GM12878 (cell line): ENCODE results near the gene SLC29A1. TPM values are rescaled to one million over a fixed set of nuclear protein-coding genes. Genes with fewer than 3 reads are reported as not detected.

ENCODE experiments used
- ATAC-seq: fragments of 200-7000 bp; cut with Tn5 transposase; 3 replicates; pipeline ENCODE4 v1.9.1; 2020; ENCODE audit warnings: mild to moderate bottlenecking, moderate library complexity
- BruUV-seq: library from RNA; stranded (reverse); fragments of 400-500 nt; replicated peaks from 2 replicates; lab custom pipeline; 2021; lab: Mats Ljungman, UMichigan
- CTCF ChIA-PET: fragments of 300-600 bp; sonication (Branson Sonifier 250); formaldehyde crosslinking; extraction: SDS; loops from one replicate; lab custom pipeline; 2021; ENCODE audit warnings: inconsistent platforms; lab: Yijun Ruan, JAX
- POLR2A ChIA-PET: fragments of 350-600 bp; formaldehyde crosslinking; extraction: SDS; loops from one replicate; lab custom pipeline; 2021; ENCODE audit warnings: inconsistent platforms; lab: Charles Lee
- RAD21 ChIA-PET: fragments of 300-600 bp; sonication (Branson Sonifier 250); formaldehyde crosslinking; loops from one replicate; lab custom pipeline; 2023; ENCODE audit warnings: antibody characterized with exemption; ENCODE audit not compliant: unreplicated experiment; lab: Charles Lee
- SMC1A ChIA-PET: fragments of 300-600 bp; sonication (Branson Sonifier 250); formaldehyde crosslinking; loops from one replicate; lab custom pipeline; 2023; ENCODE audit not compliant: unreplicated experiment, uncharacterized antibody; lab: Charles Lee
- DNase-seq: peaks from one replicate; pipeline ENCODE4 v3.0.0-alpha.2; 2011; ENCODE audit warnings: low read depth, low spot score
- FAIRE-seq: peaks from 3 replicates; lab custom pipeline; 2011; peaks lifted over from hg19 to GRCh38; lab: Jason Lieb, UNC
- H2AFZ ChIP-seq: 2 replicates; pipeline ENCODE4 v1.6.0; 2011; ENCODE audit warnings: low read depth, low read length, control low read depth; ENCODE audit not compliant: control insufficient read depth
- H3K27ac ChIP-seq: 2 replicates; pipeline ENCODE4 v1.5.1; 2011; ENCODE audit warnings: control low read depth; ENCODE audit not compliant: control insufficient read depth, insufficient read depth
- H3K27me3 ChIP-seq, 2 experiments: replicated peaks in 1 of 2; 2 replicates each; pipeline versions ENCODE4 v1.6.0 to v1.6.1; 2011; ENCODE audit warnings: low read length in 1 of 2; ENCODE audit not compliant: control insufficient read depth in 2 of 2, insufficient read depth in 2 of 2
- H3K36me3 ChIP-seq, 2 experiments: 2 replicates each; pipeline ENCODE4 v1.5.1; 2011; ENCODE audit warnings: low read length in 1 of 2; ENCODE audit not compliant: control insufficient read depth in 2 of 2, insufficient read depth in 2 of 2
- H3K4me1 ChIP-seq: 2 replicates; pipeline ENCODE4 v1.6.1; 2011; ENCODE audit warnings: mild to moderate bottlenecking, low read length, moderate library complexity, mixed read lengths; ENCODE audit not compliant: control insufficient read depth, insufficient read depth
- H3K4me2 ChIP-seq: 2 replicates; pipeline ENCODE4 v1.6.0; 2011; ENCODE audit warnings: control low read depth; ENCODE audit not compliant: control insufficient read depth, insufficient read depth
- H3K4me3 ChIP-seq: fragments of 200-600 bp; sonication (generic); 2 replicates; pipeline ENCODE4 v1.5.1; 2016
- H3K79me2 ChIP-seq: 2 replicates; pipeline ENCODE4 v1.6.0; 2011; ENCODE audit warnings: low read length; ENCODE audit not compliant: control insufficient read depth, insufficient read depth
- H3K9ac ChIP-seq: 2 replicates; pipeline ENCODE4 v1.8.0; 2011; ENCODE audit warnings: low read length, control low read depth, mixed read lengths; ENCODE audit not compliant: control insufficient read depth, insufficient read depth
- H3K9me3 ChIP-seq: replicated peaks from 3 replicates; pipeline ENCODE4 v1.5.1; 2011; ENCODE audit warnings: mild to moderate bottlenecking, low read length; ENCODE audit not compliant: control insufficient read depth, insufficient read depth
- H4K20me1 ChIP-seq: 2 replicates; pipeline ENCODE4 v1.6.0; 2011; ENCODE audit not compliant: control insufficient read depth, insufficient read depth
- CBX5 ChIP-seq: sonication (generic); IDR thresholded peaks from 2 replicates; pipeline ENCODE4 v1.6.1; 2016; ENCODE audit warnings: low read depth, moderate library complexity, mild to moderate bottlenecking, inconsistent platforms
- DPF2 ChIP-seq: fragments of 450-650 bp; IDR thresholded peaks from 2 replicates; pipeline ENCODE4 v1.6.1; 2017; ENCODE audit warnings: mild to moderate bottlenecking
- NR2F1 ChIP-seq: fragments of 450-650 bp; conservative IDR thresholded peaks from 2 replicates; pipeline ENCODE4 v1.6.1; 2017; ENCODE audit warnings: mild to moderate bottlenecking
- SPI1 ChIP-seq: IDR thresholded peaks from 2 replicates; pipeline ENCODE4 v1.6.1; 2011; ENCODE audit warnings: low read depth, mild to moderate bottlenecking, low read length, moderate library complexity, borderline replicate concordance; ENCODE audit not compliant: insufficient read depth
- SUPT20H ChIP-seq: IDR thresholded peaks from 2 replicates; pipeline ENCODE4 v1.6.1; 2011; ENCODE audit warnings: low read depth, mild to moderate bottlenecking, low read length, moderate library complexity, borderline replicate concordance; ENCODE audit not compliant: control insufficient read depth
- WGBS: methylation state at CpG from one replicate; pipeline ENCODE4 v1.1.6; 2016; ENCODE audit warnings: low lambda C conversion rate; ENCODE audit not compliant: insufficient replicate concordance, insufficient coverage; ENCODE audit errors: missing lambda C conversion rate; 5-methylcytosine and 5-hydroxymethylcytosine counted together
- in situ Hi-C: fragments of 300-500 bp; cut with MboI; formaldehyde crosslinking; loops from 9 replicates; pipeline ENCODE4 v1.14.3; 2018; ENCODE audit warnings: mixed read lengths
- intact Hi-C: fragments of 100-400 bp; cut with micrococcal nuclease; formaldehyde crosslinking; loops from one replicate; pipeline ENCODE4 v1.14.2; 2022; ENCODE audit not compliant: unreplicated experiment
- polyA plus RNA-seq, 11 experiments: library from polyadenylated mRNA; depleted of rRNA in 4 of 11; unstranded in 6 of 11; stranded (reverse) in 5 of 11; fragments of >200 nt; fragmentation: Nextera tagmentation in 4 of 11; fragmentation: Illumina TruSeq in 1 of 11; extraction: Ambion mirVana in 4 of 11; extraction: Trizol in 1 of 11; gene quantifications; 1 replicate in 1 of 11; 2 replicates in 10 of 11; pipeline versions ENCODE4 v1.2.1 to v1.2.3, GENCODE V29; 2011 to 2016; ENCODE audit warnings: inconsistent platforms in 2 of 11, missing spikeins in 2 of 11, low read depth in 1 of 11
- total RNA-seq, 4 experiments: library from RNA; depleted of rRNA in 3 of 4; stranded (reverse); fragments of >200 nt in 3 of 4; fragmentation: Illumina TruSeq in 1 of 4; extraction: Trizol in 1 of 4; gene quantifications; 2 replicates each; pipeline versions ENCODE4 v1.2.1 to v1.2.3, GENCODE V29; 2013 to 2021

The SLC29A1 gene
- total and polyA plus RNA-seq, 10 of the 15 experiments (the other 5 are each of a cell fraction or from before 2014, with no cell fraction given) = 10.0 to 132 (median 93.4) TPM

DNA sequence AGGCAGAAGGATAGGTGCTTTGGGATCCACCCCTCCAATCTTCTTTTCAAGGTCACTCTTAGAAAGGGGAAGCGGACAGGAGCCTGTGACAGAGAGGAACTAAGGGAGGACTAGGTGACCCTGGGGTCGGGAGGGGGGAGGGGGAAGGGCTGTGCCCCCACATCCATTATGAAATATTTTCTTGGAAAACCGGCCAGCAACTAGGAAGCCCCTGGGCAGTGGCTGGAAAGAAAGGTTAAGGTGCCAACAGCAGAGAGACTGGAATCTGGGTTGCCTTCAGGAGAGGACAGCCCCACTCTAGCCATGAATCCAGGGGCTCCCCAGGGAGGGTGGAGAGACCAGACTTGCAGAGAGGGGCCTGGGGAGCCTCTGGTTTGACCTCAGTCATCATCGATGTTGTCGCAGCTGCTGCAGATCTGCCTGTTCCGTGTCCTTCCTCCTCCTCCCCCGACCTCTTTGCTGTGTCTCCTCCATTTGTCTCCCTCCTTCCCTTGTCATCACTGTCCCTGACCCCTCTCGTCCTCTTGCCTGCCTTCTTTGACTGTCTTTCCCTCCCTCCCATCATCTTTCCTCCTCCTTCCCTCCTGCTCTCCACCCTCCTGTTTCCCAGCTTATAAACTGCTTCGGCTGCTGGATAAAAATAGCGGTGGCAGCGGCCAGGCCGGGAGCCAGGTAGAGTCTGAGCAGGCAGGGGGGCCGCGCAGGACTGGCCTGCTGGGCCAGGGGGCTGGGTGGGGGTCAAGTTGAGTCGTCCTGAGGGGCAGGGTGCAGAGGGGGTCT, 3.2 kb downstream of the SLC29A1 start:
- FAIRE-seq = no peak
- no peak overlapping the region for H3K4me3 ChIP-seq
- POLR2A ChIA-PET = interaction anchor here (0.5 to 2.9 kb wide), 5 partner anchors 8 to 593 kb away, joined by 3 to 27 read pairs (median 3); no protein-coding TSS in a partner anchor
- TF ChIP-seq SPI1 = peak; percentile 43; the same call in 1 of the 2 replicates
- TF ChIP-seq DPF2 = no peak
- TF ChIP-seq NR2F1 = peak; percentile 41; the same call in 1 of the 2 replicates
- no peak for TF ChIP-seq CBX5
- TF ChIP-seq SUPT20H = no peak
- TF ChIP-seq, all 136 proteins: peak for 2
- Histone ChIP-seq H2AFZ (no peak overlapping the region), H3K79me2 (peaks cover 31% of the 10 kb centered on the region), H3K27ac (no peak overlapping the region), H3K36me3 (peaks cover 0 to 11% of the 10 kb centered on the region in 2 experiments; a peak in 2 of 4 replicates), H3K27me3 (no peaks in the 10 kb centered on the region), H3K4me2 (no peak overlapping the region), H4K20me1 (no peaks in the 10 kb centered on the region), H3K4me1 (peaks cover 22% of the 10 kb centered on the region), H3K9me3 (no peaks in the 10 kb centered on the region), H3K9ac (no peak overlapping the region)
- ChIA-PET SMC1A (interaction anchor here (1.4 to 2.3 kb wide), 3 partner anchors 9 to 63 kb away, joined by 4 to 6 read pairs (median 6); no protein-coding TSS in a partner anchor), CTCF (interaction anchor here (2.0 to 6.0 kb wide), 4 partner anchors 10 to 53 kb away, joined by 8 to 95 read pairs (median 24); no protein-coding TSS in a partner anchor), RAD21 (interaction anchor here (1.7 to 4.5 kb wide), 2 partner anchors 9 to 51 kb away, joined by 4 to 21 read pairs; no protein-coding TSS in a partner anchor)
- no peak for ATAC-seq
- no peak for DNase-seq
- intact Hi-C loops = no loop called here
- no TSS peak for BruUV-seq
- in situ Hi-C loops = no loop called here
- 69% methylated on average over 15 of the region's 15 CpGs for WGBS
